Measurements from ENCODE around the gene ARSK.
A peak's percentile ranks its signal among the peaks of the same experiment; 100 is the strongest.

ARSK gene

GRCh38 chr5:95554647-95555548 lies at the start of gene ARSK, which contains the start of gene SKIC3:
Gene ARSK, plus strand, starts transcription at chr5:95555101. Its CDS starts 178 bp downstream, at chr5:95555279.
Gene SKIC3, minus strand, starts transcription at chr5:95554977. Its CDS starts 7,827 bp downstream, at chr5:95547150.
- H3K36me3 ChIP-seq (ENCODE audit: control insufficient read depth, low read depth, low read length), result peaks cover 3% of the 10 kb centered on the region
- H3K4me3 ChIP-seq (ENCODE audit: low read length), result peak within 1 kb of the TSS; percentile 75
- H3K4me1 ChIP-seq (ENCODE audit: control insufficient read depth, low read depth, low read length), result peaks cover 10% of the 10 kb centered on the region
- H3K27ac ChIP-seq (ENCODE audit: low read length), result peak within 1 kb of the TSS; percentile 6
- H3K9ac ChIP-seq (ENCODE audit: low read length), result peak within 1 kb of the TSS; percentile 66
- no peaks in the 10 kb centered on the region for H3K9me3 ChIP-seq (ENCODE audit: control insufficient read depth, low read depth, low read length)
- H3K27me3 ChIP-seq (ENCODE audit: control insufficient read depth, insufficient read depth, low read length), result no peaks in the 10 kb centered on the region

DNA sequence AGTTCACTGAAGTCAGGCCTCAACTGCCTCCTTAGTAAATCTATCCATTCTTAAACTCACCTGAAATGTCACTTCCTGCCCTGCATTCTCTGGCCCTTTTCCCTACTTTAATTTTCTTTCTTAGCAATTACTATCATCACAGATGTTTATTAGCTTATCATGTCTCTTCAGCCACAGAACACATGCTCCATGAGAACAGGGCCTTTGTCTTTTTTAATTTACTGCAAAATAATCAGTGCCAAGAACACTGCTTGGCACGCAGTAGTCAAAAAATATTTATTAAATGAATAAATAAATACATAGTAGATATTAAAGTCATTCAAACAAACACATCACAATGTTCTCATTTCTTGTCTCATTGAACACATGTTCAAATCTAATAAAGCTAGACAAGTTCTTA lies 46.4 kb upstream of the ARSK start:
- no peaks in the 10 kb centered on the region for H3K27me3 ChIP-seq (ENCODE audit: control insufficient read depth, insufficient read depth, low read length)
- peaks cover 42% of the 10 kb centered on the region for H3K36me3 ChIP-seq (ENCODE audit: control insufficient read depth, low read depth, low read length)
- no peaks in the 10 kb centered on the region for H3K9me3 ChIP-seq (ENCODE audit: control insufficient read depth, low read depth, low read length)
- no peak overlapping the region for H3K27ac ChIP-seq (ENCODE audit: low read length)
- H3K4me1 ChIP-seq (ENCODE audit: control insufficient read depth, low read depth, low read length), result no peaks in the 10 kb centered on the region
- H3K9ac ChIP-seq (ENCODE audit: low read length), result no peak overlapping the region
- no peak overlapping the region for H3K4me3 ChIP-seq (ENCODE audit: low read length)

DNA sequence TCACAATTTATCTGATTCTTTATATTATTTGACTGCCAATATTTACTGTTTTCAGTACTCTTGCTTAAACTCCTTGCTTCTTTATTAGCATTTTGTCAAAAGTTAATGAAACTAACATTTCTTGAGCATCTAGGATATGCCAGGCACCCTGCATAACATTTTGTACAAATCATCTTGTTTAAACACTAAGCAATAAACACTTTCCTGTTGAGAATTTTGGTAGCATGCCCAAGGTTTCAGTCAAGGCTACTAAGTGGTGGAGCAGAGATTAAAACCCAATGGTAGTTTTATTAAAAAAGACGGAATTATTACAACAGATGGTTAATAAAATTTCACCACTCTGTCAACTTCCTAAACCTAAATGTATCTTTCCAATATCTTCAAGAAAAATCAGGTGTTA lies 43.3 kb upstream of the ARSK start:
- Histone ChIP-seq H3K27ac (ENCODE audit: low read length) (no peak overlapping the region), H3K27me3 (ENCODE audit: control insufficient read depth, insufficient read depth, low read length) (no peaks in the 10 kb centered on the region), H3K36me3 (ENCODE audit: control insufficient read depth, low read depth, low read length) (peaks cover 50% of the 10 kb centered on the region), H3K9ac (ENCODE audit: low read length) (no peak overlapping the region), H3K4me1 (ENCODE audit: control insufficient read depth, low read depth, low read length) (no peaks in the 10 kb centered on the region), H3K9me3 (ENCODE audit: control insufficient read depth, low read depth, low read length) (no peaks in the 10 kb centered on the region), H3K4me3 (ENCODE audit: low read length) (no peak overlapping the region)

- Histone ChIP-seq H3K4me1 (ENCODE audit: control insufficient read depth, low read depth, low read length) (no peaks in the 10 kb centered on the region), H3K36me3 (ENCODE audit: control insufficient read depth, low read depth, low read length) (peaks cover 34% of the 10 kb centered on the region), H3K9ac (ENCODE audit: low read length) (no peak overlapping the region), H3K27me3 (ENCODE audit: control insufficient read depth, insufficient read depth, low read length) (no peaks in the 10 kb centered on the region), H3K27ac (ENCODE audit: low read length) (no peak overlapping the region), H3K4me3 (ENCODE audit: low read length) (no peak overlapping the region), H3K9me3 (ENCODE audit: control insufficient read depth, low read depth, low read length) (no peaks in the 10 kb centered on the region)
These were observed 36.5 kb upstream of the ARSK start for GRCh38 chr5:95518417-95518816.

DNA sequence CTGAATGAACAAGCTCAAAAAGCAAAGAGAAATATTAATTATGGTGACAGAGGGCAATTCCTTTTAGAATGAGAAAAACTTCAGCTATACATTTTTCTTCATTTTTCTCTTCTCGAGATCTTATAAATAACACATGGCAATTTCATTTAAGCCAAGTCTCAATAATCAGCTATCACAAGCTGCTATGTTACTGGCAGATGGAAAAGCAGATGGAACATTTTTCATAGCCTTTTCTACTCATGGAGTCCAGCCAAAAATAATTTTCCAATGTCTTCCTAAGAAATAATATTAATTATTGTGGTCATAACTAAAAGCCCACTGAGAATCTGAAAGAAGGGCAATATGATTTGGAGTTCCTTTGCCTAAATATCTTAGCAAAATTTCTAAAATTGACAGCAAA lies 35.8 kb upstream of the ARSK start:
- Histone ChIP-seq H3K27ac (ENCODE audit: low read length) (no peak overlapping the region), H3K4me1 (ENCODE audit: control insufficient read depth, low read depth, low read length) (no peaks in the 10 kb centered on the region), H3K9me3 (ENCODE audit: control insufficient read depth, low read depth, low read length) (no peaks in the 10 kb centered on the region), H3K4me3 (ENCODE audit: low read length) (no peak overlapping the region), H3K9ac (ENCODE audit: low read length) (no peak overlapping the region), H3K36me3 (ENCODE audit: control insufficient read depth, low read depth, low read length) (peaks cover 33% of the 10 kb centered on the region), H3K27me3 (ENCODE audit: control insufficient read depth, insufficient read depth, low read length) (no peaks in the 10 kb centered on the region)

GRCh38 chr5:95519681-95520080 lies 35.2 kb upstream of the ARSK start:
- Histone ChIP-seq H3K27me3 (ENCODE audit: control insufficient read depth, insufficient read depth, low read length) (no peaks in the 10 kb centered on the region), H3K36me3 (ENCODE audit: control insufficient read depth, low read depth, low read length) (peaks cover 30% of the 10 kb centered on the region), H3K9ac (ENCODE audit: low read length) (no peak overlapping the region), H3K4me3 (ENCODE audit: low read length) (no peak overlapping the region), H3K27ac (ENCODE audit: low read length) (no peak overlapping the region), H3K4me1 (ENCODE audit: control insufficient read depth, low read depth, low read length) (no peaks in the 10 kb centered on the region), H3K9me3 (ENCODE audit: control insufficient read depth, low read depth, low read length) (no peaks in the 10 kb centered on the region)

GRCh38 chr5:95520206-95520605 lies 34.7 kb upstream of the ARSK start:
- peaks cover 32% of the 10 kb centered on the region for H3K36me3 ChIP-seq (ENCODE audit: control insufficient read depth, low read depth, low read length)
- no peaks in the 10 kb centered on the region for H3K27me3 ChIP-seq (ENCODE audit: control insufficient read depth, insufficient read depth, low read length)
- no peak overlapping the region for H3K27ac ChIP-seq (ENCODE audit: low read length)
- H3K4me1 ChIP-seq (ENCODE audit: control insufficient read depth, low read depth, low read length), result no peaks in the 10 kb centered on the region
- no peaks in the 10 kb centered on the region for H3K9me3 ChIP-seq (ENCODE audit: control insufficient read depth, low read depth, low read length)
- H3K9ac ChIP-seq (ENCODE audit: low read length), result no peak overlapping the region
- H3K4me3 ChIP-seq (ENCODE audit: low read length), result no peak overlapping the region

DNA sequence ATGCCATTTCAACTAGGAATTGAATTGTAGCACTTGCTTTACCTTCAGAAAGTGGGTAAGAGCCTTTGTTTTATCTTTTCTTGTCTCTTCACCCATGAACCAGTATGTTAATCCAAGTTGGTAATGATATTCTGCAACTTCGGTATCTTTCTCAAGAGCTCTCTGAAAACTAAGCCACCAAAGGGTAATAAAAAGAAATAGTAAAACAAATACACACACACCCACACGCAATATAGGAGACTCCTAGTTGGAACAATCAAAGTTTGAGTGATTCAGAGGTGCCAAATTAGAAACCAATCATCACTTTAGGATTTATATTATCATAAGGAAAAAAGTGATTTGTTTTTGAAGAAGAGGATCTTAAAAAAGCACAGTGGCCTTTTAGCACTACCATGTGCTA lies 30.5 kb upstream of the ARSK start:
- no peaks in the 10 kb centered on the region for H3K27me3 ChIP-seq (ENCODE audit: control insufficient read depth, insufficient read depth, low read length)
- no peaks in the 10 kb centered on the region for H3K9me3 ChIP-seq (ENCODE audit: control insufficient read depth, low read depth, low read length)
- no peaks in the 10 kb centered on the region for H3K4me1 ChIP-seq (ENCODE audit: control insufficient read depth, low read depth, low read length)
- peaks cover 45% of the 10 kb centered on the region for H3K36me3 ChIP-seq (ENCODE audit: control insufficient read depth, low read depth, low read length)
- no peak overlapping the region for H3K27ac ChIP-seq (ENCODE audit: low read length)
- no peak overlapping the region for H3K9ac ChIP-seq (ENCODE audit: low read length)
- no peak overlapping the region for H3K4me3 ChIP-seq (ENCODE audit: low read length)

DNA sequence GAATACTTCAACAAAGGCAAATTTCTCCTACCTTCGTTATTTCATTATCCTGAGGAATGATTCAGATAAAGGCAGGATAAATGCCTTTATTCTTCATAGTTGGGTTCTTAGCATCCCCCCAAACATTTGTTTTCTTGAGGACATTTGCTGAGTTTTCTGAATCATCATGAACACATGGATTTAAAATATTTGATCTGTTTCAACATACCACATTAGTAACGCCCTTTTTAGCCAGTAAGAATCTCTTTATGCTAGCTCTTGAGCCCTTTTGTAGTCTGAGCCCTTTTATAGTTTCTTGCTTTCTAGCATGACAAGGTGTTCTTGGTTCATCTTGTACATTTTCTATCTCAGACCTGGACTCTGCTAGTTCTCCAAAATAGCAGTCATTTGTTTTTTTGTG lies 28.0 kb upstream of the ARSK start:
- peaks cover 42% of the 10 kb centered on the region for H3K36me3 ChIP-seq (ENCODE audit: control insufficient read depth, low read depth, low read length)
- H3K27me3 ChIP-seq (ENCODE audit: control insufficient read depth, insufficient read depth, low read length), result no peaks in the 10 kb centered on the region

GRCh38 chr5:95528565-95528964 lies 26.3 kb upstream of the ARSK start:
- peaks cover 38% of the 10 kb centered on the region for H3K36me3 ChIP-seq (ENCODE audit: control insufficient read depth, low read depth, low read length)
- no peaks in the 10 kb centered on the region for H3K27me3 ChIP-seq (ENCODE audit: control insufficient read depth, insufficient read depth, low read length)
- H3K4me3 ChIP-seq (ENCODE audit: low read length), result no peak overlapping the region
- H3K4me1 ChIP-seq (ENCODE audit: control insufficient read depth, low read depth, low read length), result peaks cover 20% of the 10 kb centered on the region
- H3K27ac ChIP-seq (ENCODE audit: low read length), result no peak overlapping the region
- no peak overlapping the region for H3K9ac ChIP-seq (ENCODE audit: low read length)
- no peaks in the 10 kb centered on the region for H3K9me3 ChIP-seq (ENCODE audit: control insufficient read depth, low read depth, low read length)

More for the DNA sequence above, 28.0 kb upstream of the ARSK start:
- Histone ChIP-seq H3K4me3 (ENCODE audit: low read length) (no peak overlapping the region), H3K9ac (ENCODE audit: low read length) (no peak overlapping the region), H3K4me1 (ENCODE audit: control insufficient read depth, low read depth, low read length) (peaks cover 3% of the 10 kb centered on the region), H3K9me3 (ENCODE audit: control insufficient read depth, low read depth, low read length) (no peaks in the 10 kb centered on the region), H3K27ac (ENCODE audit: low read length) (no peak overlapping the region)

DNA sequence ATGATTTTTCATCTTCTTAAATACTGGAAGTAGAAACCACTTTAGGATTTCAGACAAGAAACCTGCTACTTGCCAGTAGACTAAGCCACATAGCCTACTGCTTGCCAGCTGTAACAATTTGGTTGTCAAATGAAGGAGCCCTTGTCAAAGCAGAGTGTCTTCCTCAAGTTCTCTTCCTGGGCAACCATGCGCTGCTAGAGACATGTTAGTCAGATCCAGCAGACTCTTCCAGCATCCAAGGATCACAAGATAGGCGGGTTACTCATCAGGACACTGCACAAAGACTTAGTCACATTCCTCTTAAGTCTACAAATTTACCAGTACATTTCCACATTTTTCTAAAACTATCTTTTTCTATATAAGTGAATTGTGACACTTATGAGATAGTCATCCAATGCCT lies 24.5 kb upstream of the ARSK start:
- Histone ChIP-seq H3K4me1 (ENCODE audit: control insufficient read depth, low read depth, low read length) (peaks cover 21% of the 10 kb centered on the region), H3K9ac (ENCODE audit: low read length) (no peak overlapping the region), H3K27me3 (ENCODE audit: control insufficient read depth, insufficient read depth, low read length) (no peaks in the 10 kb centered on the region), H3K27ac (ENCODE audit: low read length) (no peak overlapping the region), H3K4me3 (ENCODE audit: low read length) (no peak overlapping the region), H3K36me3 (ENCODE audit: control insufficient read depth, low read depth, low read length) (peaks cover 30% of the 10 kb centered on the region), H3K9me3 (ENCODE audit: control insufficient read depth, low read depth, low read length) (no peaks in the 10 kb centered on the region)

- Histone ChIP-seq H3K27me3 (ENCODE audit: control insufficient read depth, insufficient read depth, low read length) (no peaks in the 10 kb centered on the region), H3K36me3 (ENCODE audit: control insufficient read depth, low read depth, low read length) (peaks cover 23% of the 10 kb centered on the region), H3K9ac (ENCODE audit: low read length) (no peak overlapping the region), H3K9me3 (ENCODE audit: control insufficient read depth, low read depth, low read length) (no peaks in the 10 kb centered on the region), H3K27ac (ENCODE audit: low read length) (no peak overlapping the region), H3K4me1 (ENCODE audit: control insufficient read depth, low read depth, low read length) (peaks cover 21% of the 10 kb centered on the region), H3K4me3 (ENCODE audit: low read length) (no peak overlapping the region)
These were observed 23.4 kb upstream of the ARSK start for GRCh38 chr5:95531491-95531890.

Measured in iPS-18a (cell line).